Activated CD8-positive, alpha-beta T cell treated with anti-CD3 and anti-CD28 coated beads, Interleukin-2, amount 10 ng/mL, durations not matched to agents 7 days and 5 days (primary cell): ENCODE measurements around the gene PDS5B. TPM values are rescaled to one million over a fixed set of nuclear protein-coding genes. Genes with fewer than 3 reads are reported as not detected.

Experiments used
- ATAC-seq: fragments of 150-1000 bp; cut with Tn5 transposase; one replicate; pipeline ENCODE4 v1.10.0; 2021; ENCODE audit warnings: moderate library complexity
- CTCF ChIA-PET: fragments of 350-600 bp; sonication (Branson Sonifier 250); formaldehyde crosslinking; loops from one replicate; lab custom pipeline; 2021; ENCODE audit warnings: antibody characterized with exemption; lab: Charles Lee
- POLR2A ChIA-PET: fragments of 350-600 bp; sonication (Branson Sonifier 250); formaldehyde crosslinking; loops from one replicate; lab custom pipeline; 2021; ENCODE audit warnings: antibody characterized with exemption; lab: Charles Lee
- DNase-seq: peaks from one replicate; pipeline ENCODE4 v3.0.0-alpha.2; 2020
- H3K27ac Mint-ChIP-seq: one replicate; pipeline ENCODE4 v1.8.0; 2021; ENCODE audit warnings: mild to moderate bottlenecking, mixed read lengths
- H3K27me3 Mint-ChIP-seq: one replicate; pipeline ENCODE4 v1.8.0; 2021; ENCODE audit warnings: low read depth, mixed read lengths
- H3K36me3 Mint-ChIP-seq: one replicate; pipeline ENCODE4 v1.8.0; 2021; ENCODE audit warnings: low read depth, mixed read lengths
- H3K4me1 Mint-ChIP-seq: one replicate; pipeline ENCODE4 v1.8.0; 2021; ENCODE audit warnings: low read depth, mixed read lengths
- H3K4me3 Mint-ChIP-seq: one replicate; pipeline ENCODE4 v1.8.0; 2021; ENCODE audit warnings: mild to moderate bottlenecking, mixed read lengths
- H3K9me3 Mint-ChIP-seq: one replicate; pipeline ENCODE4 v1.8.0; 2022; ENCODE audit warnings: mixed read lengths; ENCODE audit not compliant: insufficient read depth
- total RNA-seq, 2 experiments: library from RNA; stranded (reverse); gene quantifications; one replicate each; pipeline ENCODE4 v1.2.3, GENCODE V29; 2021

PDS5B gene
- total RNA-seq, 2 experiments from 2014 or later, result 62.5 to 72.3 TPM

- CTCF ChIA-PET, result interaction anchor here (0.7 to 1.9 kb wide), 4 partner anchors 10 to 41 kb away, joined by 3 to 7 read pairs (median 4); no protein-coding TSS in a partner anchor
- Mint-ChIP-seq H3K4me1 (peaks cover 22% of the 10 kb centered on the region), H3K36me3 (peaks cover 32% of the 10 kb centered on the region), H3K27me3 (no peaks in the 10 kb centered on the region), H3K9me3 (peaks cover 7% of the 10 kb centered on the region), H3K27ac (no peak overlapping the region), H3K4me3 (no peak overlapping the region)
- POLR2A ChIA-PET, result no interaction called here
- DNase-seq (no peak), ATAC-seq (no peak)
Measured at GRCh38 chr13:32629313-32629712, 43.1 kb downstream of the PDS5B start.

DNA sequence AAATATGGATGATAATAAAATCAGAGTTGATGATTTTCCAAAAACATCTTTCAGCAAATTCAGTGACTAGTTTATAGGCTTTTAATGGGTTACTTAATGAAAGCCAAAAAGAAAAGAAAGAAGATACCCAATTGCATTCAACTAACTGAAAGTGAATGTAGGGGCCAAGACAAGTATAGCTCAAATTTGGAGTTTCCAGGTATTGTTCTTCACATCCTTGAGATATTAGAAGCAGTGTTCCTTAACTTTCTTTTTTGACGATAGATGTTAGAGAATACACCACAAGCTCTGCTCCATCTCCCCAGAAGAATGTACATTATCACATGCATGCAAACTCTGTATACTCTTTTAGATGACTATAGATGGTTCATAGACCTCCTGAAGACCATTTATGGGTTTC lies 43.6 kb downstream of the PDS5B start:
- Mint-ChIP-seq H3K9me3 (peaks cover 6% of the 10 kb centered on the region), H3K27ac (no peak overlapping the region), H3K27me3 (no peaks in the 10 kb centered on the region), H3K36me3 (peaks cover 29% of the 10 kb centered on the region), H3K4me1 (peaks cover 22% of the 10 kb centered on the region), H3K4me3 (no peak overlapping the region)
- POLR2A ChIA-PET, result no interaction called here
- no peak for ATAC-seq
- no peak for DNase-seq
- CTCF ChIA-PET, result interaction anchor here (1.1 to 1.9 kb wide), 3 partner anchors 10 to 42 kb away, joined by 4 to 7 read pairs (median 5); no protein-coding TSS in a partner anchor

GRCh38 chr13:32632343-32632909 lies 46.2 kb downstream of the PDS5B start:
- no peak for ATAC-seq
- Mint-ChIP-seq H3K4me3 (no peak overlapping the region), H3K27me3 (no peaks in the 10 kb centered on the region), H3K4me1 (peaks cover 17% of the 10 kb centered on the region), H3K36me3 (peaks cover 26% of the 10 kb centered on the region), H3K9me3 (peaks cover 6% of the 10 kb centered on the region), H3K27ac (no peak overlapping the region)
- no peak for DNase-seq
- CTCF ChIA-PET, result interaction anchor here (0.9 to 3.1 kb wide), 5 partner anchors 8 to 278 kb away, joined by 3 to 12 read pairs (median 9); partner anchors contain the start of gene PDS5B
- POLR2A ChIA-PET, result interaction anchor here (0.9 kb wide), 1 partner anchor 19 kb away, joined by 3 read pairs; no protein-coding TSS in a partner anchor

- no peak overlapping the region for H3K4me3 Mint-ChIP-seq
- POLR2A ChIA-PET, result no interaction called here
- ATAC-seq (no peak), DNase-seq (no peak)
- CTCF ChIA-PET, result interaction anchor here (0.8 to 4.0 kb wide), 7 partner anchors 12 to 56 kb away, joined by 3 to 17 read pairs (median 6); partner anchors contain the start of gene PDS5B
- peaks cover 20% of the 10 kb centered on the region for H3K4me1 Mint-ChIP-seq
- H3K27me3 Mint-ChIP-seq, result no peaks in the 10 kb centered on the region
- no peak overlapping the region for H3K27ac Mint-ChIP-seq
- H3K9me3 Mint-ChIP-seq, result no peaks in the 10 kb centered on the region
- H3K36me3 Mint-ChIP-seq, result peaks cover 2% of the 10 kb centered on the region
Measured at GRCh38 chr13:32636711-32637110, 50.5 kb downstream of the PDS5B start.

GRCh38 chr13:32638739-32639138 lies 52.5 kb downstream of the PDS5B start:
- DNase-seq (no peak), ATAC-seq (no peak)
- Mint-ChIP-seq H3K27ac (no peak overlapping the region), H3K4me3 (no peak overlapping the region), H3K27me3 (no peaks in the 10 kb centered on the region), H3K9me3 (no peaks in the 10 kb centered on the region), H3K36me3 (no peaks in the 10 kb centered on the region), H3K4me1 (peaks cover 25% of the 10 kb centered on the region)
- ChIA-PET CTCF (interaction anchor here (1.4 to 4.0 kb wide), 3 partner anchors 12 to 53 kb away, joined by 5 to 17 read pairs (median 7); partner anchors contain the start of gene PDS5B), POLR2A (no interaction called here)

DNA sequence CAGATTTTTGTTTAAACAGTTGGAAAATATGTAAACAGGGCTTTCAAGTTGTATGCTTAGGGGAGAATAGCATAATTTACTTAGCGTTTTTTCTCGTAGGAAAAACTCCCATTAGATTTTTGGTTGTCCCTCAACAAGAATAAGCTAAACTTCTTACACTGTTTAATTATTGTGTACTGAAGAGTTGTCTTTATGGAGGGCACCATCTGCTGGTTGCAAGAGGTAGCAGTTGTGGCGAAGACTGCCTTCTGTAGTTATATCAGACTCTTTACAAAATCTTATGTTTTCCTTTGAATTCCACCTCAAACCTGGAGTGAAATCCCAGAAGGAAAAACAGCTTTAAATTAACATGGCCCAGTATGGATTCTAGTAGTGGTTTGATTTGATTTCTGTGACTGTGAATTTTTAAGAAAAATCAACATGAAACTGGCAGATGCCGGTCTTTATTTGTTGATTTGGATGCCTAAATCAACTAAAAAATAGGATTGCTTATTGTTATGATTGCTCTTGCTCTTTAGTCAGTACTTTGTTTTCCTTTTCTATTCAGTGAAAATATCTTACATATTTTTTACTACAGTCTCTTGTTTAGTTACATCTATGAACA lies 53.4 kb downstream of the PDS5B start:
- Mint-ChIP-seq H3K27me3 (no peaks in the 10 kb centered on the region), H3K27ac (no peak overlapping the region), H3K36me3 (no peaks in the 10 kb centered on the region), H3K4me1 (peaks cover 27% of the 10 kb centered on the region), H3K9me3 (no peaks in the 10 kb centered on the region), H3K4me3 (no peak overlapping the region)
- ATAC-seq, result peak; percentile 67
- ChIA-PET CTCF (interaction anchor here (0.6 to 4.1 kb wide), 22 partner anchors 9 to 378 kb away, joined by 3 to 54 read pairs (median 4); partner anchors contain the start of genes N4BP2L2 and PDS5B), POLR2A (interaction anchor here (0.7 to 1.2 kb wide), 2 partner anchors 52 to 163 kb away, joined by 3 to 7 read pairs; no protein-coding TSS in a partner anchor)
- peak; percentile 68 for DNase-seq

GRCh38 chr13:32642316-32642715 lies 56.1 kb downstream of the PDS5B start:
- H3K27ac Mint-ChIP-seq, result no peak overlapping the region
- H3K27me3 Mint-ChIP-seq, result no peaks in the 10 kb centered on the region
- H3K36me3 Mint-ChIP-seq, result no peaks in the 10 kb centered on the region
- ATAC-seq (no peak), DNase-seq (no peak)
- no peaks in the 10 kb centered on the region for H3K9me3 Mint-ChIP-seq
- ChIA-PET POLR2A (no interaction called here), CTCF (interaction anchor here (0.9 to 4.1 kb wide), 15 partner anchors 9 to 372 kb away, joined by 3 to 38 read pairs (median 4); partner anchors contain the start of gene PDS5B)
- H3K4me3 Mint-ChIP-seq, result no peak overlapping the region
- peaks cover 47% of the 10 kb centered on the region for H3K4me1 Mint-ChIP-seq

DNA sequence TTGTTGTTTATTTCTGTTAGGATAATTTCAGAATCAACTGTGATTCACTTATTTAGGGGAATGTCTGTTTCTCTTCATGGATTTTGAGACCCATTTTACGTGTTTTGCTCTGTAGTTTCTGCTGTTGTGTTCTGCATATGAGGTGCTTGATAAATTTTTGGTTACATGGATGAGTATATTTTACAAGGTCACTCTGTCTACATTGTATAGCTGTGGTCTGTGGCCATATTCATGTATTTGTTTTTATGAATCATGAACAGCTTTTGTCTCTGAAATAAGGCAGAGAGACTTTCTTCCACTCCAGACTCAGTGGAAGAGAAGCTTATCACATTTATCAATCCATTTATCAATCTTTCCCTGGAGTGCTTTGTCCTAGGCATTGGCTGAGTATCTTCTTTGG lies 56.6 kb downstream of the PDS5B start:
- ChIA-PET CTCF (interaction anchor here (0.7 to 4.1 kb wide), 13 partner anchors 8 to 372 kb away, joined by 3 to 38 read pairs (median 5); partner anchors contain the start of gene PDS5B), POLR2A (no interaction called here)
- peaks cover 50% of the 10 kb centered on the region for H3K4me1 Mint-ChIP-seq
- no peak overlapping the region for H3K27ac Mint-ChIP-seq
- no peak for DNase-seq
- H3K4me3 Mint-ChIP-seq, result no peak overlapping the region
- no peaks in the 10 kb centered on the region for H3K27me3 Mint-ChIP-seq
- no peak for ATAC-seq
- no peaks in the 10 kb centered on the region for H3K9me3 Mint-ChIP-seq
- no peaks in the 10 kb centered on the region for H3K36me3 Mint-ChIP-seq

GRCh38 chr13:32645854-32646253 lies 59.6 kb downstream of the PDS5B start:
- Mint-ChIP-seq H3K27ac (no peak overlapping the region), H3K4me3 (no peak overlapping the region), H3K27me3 (no peaks in the 10 kb centered on the region), H3K36me3 (no peaks in the 10 kb centered on the region), H3K4me1 (peaks cover 57% of the 10 kb centered on the region), H3K9me3 (no peaks in the 10 kb centered on the region)
- CTCF ChIA-PET, result interaction anchor here (1.0 to 1.8 kb wide), 5 partner anchors 24 to 179 kb away, joined by 3 to 10 read pairs (median 3); no protein-coding TSS in a partner anchor
- peak; percentile 59 for ATAC-seq
- peak; percentile 34 for DNase-seq
- POLR2A ChIA-PET, result interaction anchor here (1.4 kb wide), 1 partner anchor 58 kb away, joined by 5 read pairs; no protein-coding TSS in a partner anchor

- Mint-ChIP-seq H3K36me3 (peaks cover under 1% of the 10 kb centered on the region), H3K27me3 (no peaks in the 10 kb centered on the region), H3K4me1 (peaks cover 45% of the 10 kb centered on the region), H3K9me3 (no peaks in the 10 kb centered on the region), H3K4me3 (no peak overlapping the region), H3K27ac (no peak overlapping the region)
- CTCF ChIA-PET, result interaction anchor here (1.5 to 5.3 kb wide), 2 partner anchors 43 to 59 kb away, joined by 3 to 65 read pairs; no protein-coding TSS in a partner anchor
- DNase-seq (no peak), ATAC-seq (no peak)
- POLR2A ChIA-PET, result no interaction called here
Measured at GRCh38 chr13:32647926-32648325, 61.7 kb downstream of the PDS5B start.

DNA sequence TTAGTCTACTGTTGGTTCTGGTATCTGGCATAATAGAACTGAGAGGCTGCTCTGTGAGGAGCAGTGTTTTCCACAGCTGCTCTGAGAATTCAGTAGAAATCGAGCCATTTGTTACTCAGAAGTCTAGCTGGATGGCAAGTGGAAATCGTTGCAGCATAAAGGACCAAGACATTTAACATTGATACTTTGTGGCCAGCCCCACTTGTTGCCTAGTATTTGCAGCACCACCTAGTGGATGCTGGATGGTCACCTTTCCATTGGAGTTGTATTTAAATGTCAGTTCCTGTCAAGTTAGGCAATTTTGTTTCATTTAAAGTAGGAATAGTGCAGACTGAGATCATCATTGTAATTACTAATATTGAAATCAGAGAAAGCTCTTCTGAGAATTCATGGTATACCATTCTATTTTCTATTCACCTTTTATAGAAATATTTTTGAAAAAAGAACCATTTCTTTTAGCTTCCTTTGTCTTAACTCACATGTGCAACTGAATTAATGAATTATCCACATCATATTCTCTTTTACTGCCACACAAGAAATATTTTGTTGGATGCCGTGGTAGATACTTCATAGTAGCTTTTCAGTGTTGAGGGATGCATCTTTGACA lies 64.6 kb downstream of the PDS5B start:
- POLR2A ChIA-PET, result interaction anchor here (1.0 to 1.2 kb wide), 2 partner anchors 18 to 63 kb away, joined by 3 read pairs; no protein-coding TSS in a partner anchor
- DNase-seq (peak; percentile 72), ATAC-seq (peak; percentile 80)
- Mint-ChIP-seq H3K9me3 (peaks cover under 1% of the 10 kb centered on the region), H3K4me1 (peaks cover 24% of the 10 kb centered on the region), H3K27me3 (no peaks in the 10 kb centered on the region), H3K27ac (no peak overlapping the region), H3K36me3 (peaks cover 27% of the 10 kb centered on the region), H3K4me3 (no peak overlapping the region)
- CTCF ChIA-PET, result interaction anchor here (0.6 to 5.3 kb wide), 40 partner anchors 8 to 893 kb away, joined by 3 to 65 read pairs (median 4); partner anchors contain the start of genes BRCA2, PDS5B and ZAR1L
